Smooth muscle cell of the brain vasculature (primary cell): ENCODE results near the gene RNF145.

Experiments
- DNase-seq: peaks from one replicate; pipeline ENCODE4 v3.0.0-alpha.2; 2012; ENCODE audit warnings: low read depth, low spot score

The RNF145 gene

GRCh38 chr5:159195775-159196174 lies 13.6 kb downstream of the RNF145 start:
- DNase-seq, result no peak

DNA sequence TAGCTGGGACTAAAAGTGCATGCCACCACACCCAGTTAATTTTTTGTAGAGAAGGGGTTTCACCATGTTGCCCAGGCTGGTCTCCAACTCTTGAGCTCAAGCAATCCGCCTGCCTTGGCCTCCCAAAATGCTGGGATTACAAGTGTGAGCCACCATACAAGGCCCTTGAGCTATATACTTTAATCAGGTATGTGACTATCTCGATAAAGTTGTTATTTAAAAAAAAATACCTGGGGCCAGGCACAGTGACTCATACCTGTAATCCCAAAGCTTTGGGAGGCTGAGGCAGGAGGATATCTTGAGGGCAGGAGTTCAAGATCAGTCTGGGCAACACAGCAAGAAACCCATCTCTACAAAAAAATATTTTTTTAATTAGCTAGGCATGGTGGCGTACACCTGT lies 19.2 kb downstream of the RNF145 start:
- no peak for DNase-seq

DNA sequence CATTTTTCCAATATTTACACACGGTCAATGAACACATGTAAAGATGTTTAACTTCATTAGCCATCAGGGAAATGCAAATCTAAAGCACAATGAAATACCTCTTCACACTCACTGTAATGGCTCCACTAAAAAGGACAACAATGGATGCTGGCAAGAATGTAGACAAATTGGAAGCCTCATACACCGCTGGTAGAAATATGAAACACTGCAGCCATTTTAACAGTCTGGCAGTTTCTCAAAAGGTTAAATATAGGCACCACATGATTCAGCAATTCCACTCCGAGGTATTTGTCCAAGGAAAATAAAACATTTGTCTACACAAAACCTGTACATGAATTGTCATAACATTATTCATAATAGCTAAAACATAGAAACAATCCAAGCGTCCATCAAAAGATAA lies 20.0 kb downstream of the RNF145 start:
- DNase-seq, result no peak

GRCh38 chr5:159187719-159188118 lies 21.6 kb downstream of the RNF145 start:
- DNase-seq, result no peak

DNA sequence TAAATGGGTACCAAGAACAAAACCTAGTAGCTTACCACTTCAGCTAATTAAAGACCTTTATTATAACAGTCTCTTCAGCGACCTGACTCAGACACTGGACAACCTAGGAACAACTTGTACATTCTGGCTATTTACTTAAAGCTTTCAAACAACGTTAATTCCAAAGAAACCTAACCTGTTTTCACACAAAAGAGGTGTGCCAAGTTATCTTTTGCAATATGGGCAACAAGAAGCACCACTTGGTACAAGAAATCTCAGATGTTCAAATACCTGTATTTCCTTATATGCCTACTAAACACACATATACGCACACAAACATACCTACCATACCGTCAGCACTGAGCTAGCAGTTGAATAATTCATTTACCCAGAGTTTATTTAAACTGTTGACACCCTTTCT lies 23.0 kb downstream of the RNF145 start:
- DNase-seq, result no peak

DNA sequence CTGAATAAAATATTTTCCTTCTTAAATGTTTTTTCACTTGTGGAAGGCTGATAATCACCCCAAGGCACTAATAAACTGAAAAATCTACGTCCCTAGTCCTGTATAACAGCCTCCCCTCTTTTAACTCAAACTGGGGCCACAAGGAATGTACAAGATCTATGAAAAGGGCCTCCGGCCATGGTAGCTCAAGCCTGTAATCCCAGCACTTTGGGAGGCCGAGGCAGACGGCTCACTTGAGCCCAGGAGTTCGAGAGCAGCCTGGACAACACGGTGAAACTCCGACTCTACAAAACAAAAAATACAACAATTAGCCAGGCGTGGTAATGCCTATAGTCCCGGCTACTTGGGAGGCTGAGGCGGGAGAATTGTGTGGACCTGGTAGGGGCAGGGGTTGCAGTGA lies 23.6 kb downstream of the RNF145 start:
- no peak for DNase-seq

DNA sequence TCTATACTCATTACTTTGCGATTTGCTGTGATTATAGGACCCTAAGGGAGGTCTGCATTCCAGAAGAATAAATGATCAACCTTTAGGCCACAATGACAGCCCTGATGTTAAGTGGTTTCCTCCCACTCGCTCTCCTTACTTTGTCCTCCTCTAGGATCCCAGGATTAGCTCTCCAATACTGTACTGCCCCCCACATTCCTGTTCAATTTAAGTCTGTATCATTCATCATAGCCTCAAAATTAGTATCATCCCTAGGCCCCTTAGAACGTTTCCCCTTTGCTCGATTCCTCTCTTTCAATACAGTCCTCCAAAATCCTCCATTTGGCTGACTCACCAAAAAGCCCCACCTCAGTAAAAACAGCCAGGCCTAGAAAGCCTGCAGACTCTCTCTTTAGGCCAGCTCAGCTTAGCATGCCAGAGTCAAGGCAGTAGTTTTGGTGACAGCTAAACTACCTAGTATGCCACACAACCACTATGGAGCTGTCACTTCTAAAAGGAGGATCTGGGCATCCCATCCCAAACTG lies 24.4 kb downstream of the RNF145 start:
- no peak for DNase-seq

DNA sequence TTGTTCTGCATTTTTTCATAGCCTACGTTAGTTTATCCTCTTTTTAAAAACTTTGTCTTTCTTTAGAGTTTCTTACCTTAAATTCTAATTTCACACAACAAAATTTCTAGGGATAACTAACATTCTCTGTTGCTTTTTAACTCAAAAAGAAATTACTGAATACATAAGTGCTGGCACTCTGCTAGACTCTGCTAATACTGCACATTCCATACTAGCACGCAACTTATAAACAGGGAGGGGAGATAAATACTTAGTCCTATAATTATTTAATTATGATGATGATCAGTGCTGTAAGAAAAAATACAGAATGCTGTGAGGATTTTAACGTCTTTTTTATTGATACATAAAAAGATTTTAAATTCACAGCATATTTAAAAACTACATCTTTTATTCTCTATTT lies 25.1 kb downstream of the RNF145 start:
- DNase-seq, result no peak

GRCh38 chr5:159183247-159183646 lies 26.1 kb downstream of the RNF145 start:
- no peak for DNase-seq

DNA sequence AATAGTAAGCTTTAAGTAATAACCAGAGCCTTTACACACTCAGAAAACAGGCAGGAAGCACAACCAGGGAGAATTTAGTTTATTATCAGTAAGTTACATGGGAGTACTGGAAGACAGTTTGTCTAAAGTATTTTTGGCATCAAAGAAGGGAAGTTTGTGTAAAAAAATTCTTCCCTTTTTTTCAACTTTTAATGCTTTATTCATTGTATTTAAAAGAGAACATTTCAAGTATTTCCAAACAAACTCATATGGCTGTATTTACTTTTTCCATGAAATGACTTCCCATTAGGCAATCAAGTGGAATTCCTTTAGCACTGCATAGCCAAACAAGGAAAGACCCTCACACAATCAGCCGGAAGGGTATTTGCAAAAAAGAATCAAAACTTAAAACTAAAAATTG lies 26.7 kb downstream of the RNF145 start:
- no peak for DNase-seq

- no peak for DNase-seq
Observed at GRCh38 chr5:159181651-159182050, 27.7 kb downstream of the RNF145 start.

DNA sequence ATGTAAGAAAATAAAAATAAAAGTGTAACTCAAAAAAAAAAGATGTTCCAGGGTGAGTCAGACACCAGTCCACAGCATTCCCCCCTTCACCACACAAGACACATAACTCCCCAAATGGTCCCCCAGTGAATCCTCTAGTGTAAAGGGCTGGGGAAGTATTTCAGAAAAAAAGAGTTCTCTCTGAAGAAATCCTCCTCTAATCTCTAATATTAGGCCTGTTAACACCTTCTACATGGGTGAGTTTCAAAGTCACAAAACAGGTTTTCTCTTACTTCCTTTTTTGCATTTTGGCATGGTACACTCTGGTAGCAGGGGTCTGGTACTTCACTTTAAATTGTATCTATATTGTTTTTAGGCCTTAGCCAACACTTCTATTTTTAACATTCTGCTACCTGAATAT lies 28.2 kb downstream of the RNF145 start:
- DNase-seq, result no peak

GRCh38 chr5:159179529-159180305 lies 29.6 kb downstream of the RNF145 start:
- DNase-seq, result no peak

DNA sequence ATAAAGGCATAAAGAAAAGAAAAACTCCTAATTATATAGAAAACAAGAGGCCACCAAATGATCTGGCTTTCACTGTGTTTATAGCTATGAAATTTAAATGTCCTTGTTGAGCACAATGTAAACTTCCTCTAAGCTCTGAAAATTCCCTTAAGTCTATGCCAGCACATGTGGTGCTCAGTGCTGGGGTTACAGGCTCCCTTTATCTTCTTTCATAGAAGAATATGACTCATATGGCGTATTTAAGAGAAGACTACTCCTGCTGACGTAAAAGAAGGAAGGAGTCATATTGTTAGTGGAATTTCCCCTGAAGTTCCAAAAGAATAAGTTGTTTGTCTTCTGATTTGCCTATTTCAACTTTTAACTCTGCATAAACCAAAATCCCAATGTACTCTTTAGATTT lies 30.4 kb downstream of the RNF145 start:
- DNase-seq, result peak; percentile 87

- no peak for DNase-seq
Observed at GRCh38 chr5:159175547-159175946, 33.8 kb downstream of the RNF145 start.

GRCh38 chr5:159174511-159175168 lies 34.7 kb downstream of the RNF145 start:
- DNase-seq, result no peak

DNA sequence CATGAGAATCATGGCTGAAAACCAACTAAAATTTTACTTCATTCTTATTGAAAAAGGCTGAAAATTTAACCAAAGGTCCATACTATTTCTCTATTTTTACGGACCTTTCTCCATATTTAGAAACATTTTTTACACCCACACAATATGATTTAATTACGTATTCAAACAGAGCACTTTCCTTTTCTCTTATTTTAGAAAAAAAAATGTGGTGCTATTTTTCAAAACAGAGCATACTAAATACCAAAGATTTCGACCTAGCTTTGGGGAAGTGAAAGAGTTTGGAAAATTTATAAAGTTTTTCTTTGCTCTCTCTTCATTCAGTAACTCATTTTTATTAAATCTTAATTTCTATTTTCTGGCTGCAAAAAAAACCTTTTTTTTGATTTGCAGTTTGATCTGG lies 38.1 kb downstream of the RNF145 start:
- DNase-seq, result no peak

GRCh38 chr5:159170021-159170420 lies 39.3 kb downstream of the RNF145 start:
- DNase-seq, result no peak

- DNase-seq, result no peak
Observed at GRCh38 chr5:159166416-159166815, 42.9 kb downstream of the RNF145 start.

DNA sequence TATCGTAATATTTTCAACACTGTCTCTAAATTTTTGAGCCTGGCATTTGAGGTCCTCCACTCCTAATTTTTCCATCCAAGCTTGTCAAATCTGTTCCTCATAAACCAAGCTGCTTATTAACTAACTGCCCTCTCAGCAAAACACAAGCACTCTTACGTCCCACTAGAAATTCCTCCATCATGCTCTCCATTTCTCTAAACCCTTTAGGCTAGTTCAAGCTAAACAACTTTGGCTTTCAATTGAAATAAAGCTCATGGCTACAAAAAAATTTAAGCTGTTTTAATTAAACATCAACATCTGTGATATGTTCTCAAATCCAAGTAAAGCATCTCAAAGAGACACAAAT lies 45.7 kb downstream of the RNF145 start:
- DNase-seq, result no peak

- DNase-seq, result no peak
Observed at GRCh38 chr5:159163027-159163700, 46.2 kb downstream of the RNF145 start.

DNA sequence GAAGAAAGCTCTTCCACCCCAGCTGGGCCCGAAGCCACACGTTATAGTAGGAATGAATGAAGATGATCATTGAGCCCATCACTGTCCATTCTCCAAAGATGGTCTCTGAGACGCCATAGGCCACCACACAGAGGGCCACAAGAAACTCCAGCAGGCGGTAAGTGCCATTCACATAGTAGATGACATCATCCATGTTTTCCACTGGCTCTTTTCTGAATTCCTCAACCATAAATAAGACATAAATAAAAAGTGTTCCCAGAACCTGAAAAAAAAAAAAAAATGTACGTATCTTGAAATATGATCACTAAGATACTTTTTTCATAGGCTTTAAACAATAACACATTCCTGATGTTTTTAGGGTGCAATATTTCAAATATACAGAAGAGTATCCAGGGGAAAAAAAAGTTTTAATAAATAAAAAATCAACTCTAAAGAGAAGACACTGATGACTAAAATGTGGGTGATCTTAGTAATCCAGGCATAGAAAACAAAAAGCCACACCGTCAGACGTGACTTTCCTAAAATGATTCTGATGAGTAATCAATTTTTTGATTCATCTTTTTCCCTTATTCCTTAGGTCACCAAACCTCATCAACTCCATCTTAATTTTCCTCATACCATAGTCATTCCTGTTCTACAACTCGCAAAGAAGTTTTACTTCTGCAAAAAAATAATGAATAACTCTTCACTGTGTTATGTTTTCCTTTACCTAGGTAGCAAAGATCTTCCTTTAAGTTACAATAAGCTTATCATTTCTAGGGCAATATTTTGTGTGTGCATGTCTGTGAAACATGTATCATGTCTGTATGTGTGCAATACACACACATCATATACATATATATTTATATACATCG lies 47.8 kb downstream of the RNF145 start:
- DNase-seq, result no peak
